SK-N-SH (cell line): ENCODE data around the gene ABCC4. TPM values are rescaled to one million over a fixed set of nuclear protein-coding genes. Genes with fewer than 3 reads are reported as not detected.

Source experiments
- CTCF ChIA-PET: fragments of 300-600, 350-600 bp; formaldehyde crosslinking; extraction: SDS; loops from one replicate; lab custom pipeline; 2021; lab: Yijun Ruan, JAX
- POLR2A ChIA-PET: fragments of 350-600 bp; sonication (Branson Sonifier 250); formaldehyde crosslinking; extraction: SDS; loops from one replicate; lab custom pipeline; 2020; ENCODE audit warnings: antibody characterized with exemption, inconsistent platforms; lab: Yijun Ruan, JAX
- DNase-seq: peaks from one replicate; pipeline ENCODE4 v3.0.0; 2012
- H2AFZ ChIP-seq: fragments of 200-600 bp; sonication (generic); 2 replicates; pipeline ENCODE4 v1.8.1; 2016; ENCODE audit warnings: antibody characterized with exemption, mild to moderate bottlenecking, low read depth
- H3F3A ChIP-seq: fragments of 200-600 bp; sonication (generic); replicated peaks from 2 replicates; pipeline ENCODE3; 2016; ENCODE audit warnings: antibody characterized with exemption, mild to moderate bottlenecking; ENCODE audit not compliant: insufficient read depth
- H3K27ac ChIP-seq, 2 experiments: fragments of 200-500 bp in 1 of 2; fragments of 200-600 bp in 1 of 2; sonication (Bioruptor generic) in 1 of 2; sonication (generic), shearing (Covaris generic) in 1 of 2; 2 replicates each; pipeline versions ENCODE4 v1.5.1 to v1.6.1; 2014 to 2016; ENCODE audit warnings: low read depth in 2 of 2, inconsistent platforms in 1 of 2, low read length in 1 of 2, mild to moderate bottlenecking in 1 of 2, mixed read lengths in 1 of 2
- H3K27me3 ChIP-seq: fragments of 200-600 bp; sonication (generic), shearing (Covaris generic); 2 replicates; pipeline ENCODE4 v1.6.1; 2016; ENCODE audit warnings: mixed run types; ENCODE audit not compliant: insufficient read depth
- H3K36me3 ChIP-seq, 2 experiments: fragments of 200-500 bp in 1 of 2; fragments of 200-600 bp in 1 of 2; sonication (Bioruptor generic) in 1 of 2; sonication (generic) in 1 of 2; replicated peaks in 1 of 2; 2 replicates each; pipeline versions ENCODE3 to v1.5.1; 2014 to 2016; ENCODE audit warnings: low read length in 1 of 2, mild to moderate bottlenecking in 1 of 2; ENCODE audit not compliant: insufficient read depth in 2 of 2, control insufficient read depth in 1 of 2
- H3K4me1 ChIP-seq, 2 experiments: fragments of 200-500 bp in 1 of 2; fragments of 200-600 bp in 1 of 2; sonication (Bioruptor generic) in 1 of 2; sonication (generic), shearing (Covaris generic) in 1 of 2; 2 replicates each; pipeline versions ENCODE4 v1.5.1 to v1.6.1; 2014 to 2016; ENCODE audit warnings: low read depth in 1 of 2, low read length in 1 of 2, mixed run types in 1 of 2; ENCODE audit not compliant: insufficient read depth in 2 of 2, control insufficient read depth in 1 of 2
- H3K4me2 ChIP-seq: fragments of 200-600 bp; sonication (generic), shearing (Covaris generic); 2 replicates; pipeline ENCODE4 v1.6.1; 2017; ENCODE audit warnings: mixed run types
- H3K4me3 ChIP-seq, 2 experiments: fragments of 200-500 bp in 1 of 2; fragments of 200-600 bp in 1 of 2; sonication (Bioruptor generic) in 1 of 2; sonication (generic), shearing (Covaris generic) in 1 of 2; 2 replicates each; pipeline versions ENCODE4 v1.5.1 to v1.8.1; 2014 to 2016; ENCODE audit warnings: low read depth in 2 of 2, inconsistent platforms in 1 of 2, low read length in 1 of 2, mild to moderate bottlenecking in 1 of 2, mixed read lengths in 1 of 2, moderate library complexity in 1 of 2
- H3K79me2 ChIP-seq: fragments of 200-600 bp; sonication (generic); 2 replicates; pipeline ENCODE4 v1.8.1; 2017; ENCODE audit warnings: mild to moderate bottlenecking; ENCODE audit not compliant: insufficient read depth
- H3K9ac ChIP-seq: fragments of 200-600 bp; sonication (generic); 2 replicates; pipeline ENCODE4 v1.6.1; 2017; ENCODE audit warnings: mixed run types
- H3K9me2 ChIP-seq: fragments of 200-600 bp; sonication (generic); 2 replicates; pipeline ENCODE4 v1.6.1; 2017; ENCODE audit warnings: mixed run types
- H3K9me3 ChIP-seq: fragments of 200-600 bp; sonication (generic); 2 replicates; pipeline ENCODE4 v1.6.1; 2017; ENCODE audit warnings: mixed run types, mild to moderate bottlenecking, moderate library complexity
- H4K20me1 ChIP-seq: fragments of 200-600 bp; sonication (generic); 2 replicates; pipeline ENCODE4 v1.6.1; 2017; ENCODE audit warnings: mild to moderate bottlenecking, mixed run types; ENCODE audit not compliant: insufficient read depth
- EZH2phosphoT487 ChIP-seq: fragments of 200-600 bp; sonication (generic); IDR thresholded peaks from 2 replicates; pipeline ENCODE4 v1.6.1; 2017; ENCODE audit warnings: low read depth, mixed run types, mild to moderate bottlenecking, antibody characterized with exemption, moderate library complexity, borderline replicate concordance
- FOSL2 ChIP-seq: IDR thresholded peaks from 2 replicates; pipeline ENCODE4 v1.4.0; 2012; ENCODE audit warnings: low read depth, mild to moderate bottlenecking, moderate library complexity, borderline replicate concordance
- FOXM1 ChIP-seq: IDR thresholded peaks from 2 replicates; pipeline ENCODE4 v1.4.0; 2012; ENCODE audit warnings: low read depth, mild to moderate bottlenecking
- GABPA ChIP-seq: IDR thresholded peaks from 2 replicates; pipeline ENCODE4 v1.4.0; 2012; ENCODE audit warnings: low read depth, mild to moderate bottlenecking
- JUND ChIP-seq: IDR thresholded peaks from 2 replicates; pipeline ENCODE4 v1.4.0; 2012
- MAX ChIP-seq: IDR thresholded peaks from 2 replicates; pipeline ENCODE4 v1.4.0; 2012; ENCODE audit warnings: low read depth
- MEF2A ChIP-seq: IDR thresholded peaks from 2 replicates; pipeline ENCODE4 v1.4.0; 2012; ENCODE audit warnings: low read depth, borderline replicate concordance
- MXI1 ChIP-seq: IDR thresholded peaks from 2 replicates; pipeline ENCODE4 v1.6.1; 2012; ENCODE audit warnings: mild to moderate bottlenecking, low read depth, low read length, improper control_type of control experiment
- NFIC ChIP-seq: IDR thresholded peaks from 2 replicates; pipeline ENCODE4 v1.4.0; 2012; ENCODE audit warnings: borderline replicate concordance
- PBX3 ChIP-seq: IDR thresholded peaks from 2 replicates; pipeline ENCODE4; 2012
- RCOR1 ChIP-seq: fragments of 150-350 bp; IDR thresholded peaks from 2 replicates; pipeline ENCODE4 v1.6.1; 2017; ENCODE audit warnings: antibody characterized with exemption, low read length
- RXRA ChIP-seq: IDR thresholded peaks from 2 replicates; pipeline ENCODE4 v1.4.0; 2012; ENCODE audit warnings: low read depth, mild to moderate bottlenecking, borderline replicate concordance
- SIN3A ChIP-seq: IDR thresholded peaks from 2 replicates; pipeline ENCODE4 v1.6.1; 2012; ENCODE audit warnings: low read depth, mild to moderate bottlenecking, low read length, moderate library complexity, borderline replicate concordance
- TCF12 ChIP-seq: IDR thresholded peaks from 2 replicates; pipeline ENCODE4 v1.4.0; 2012
- USF2 ChIP-seq: fragments of 150-350 bp; IDR thresholded peaks from 2 replicates; pipeline ENCODE4 v1.6.1; 2017; ENCODE audit warnings: antibody characterized with exemption, low read length, low read depth, borderline replicate concordance
- ZBTB33 ChIP-seq: IDR thresholded peaks from 2 replicates; pipeline ENCODE4 v1.4.0; 2012; ENCODE audit warnings: low read depth, borderline replicate concordance
- WGBS: methylation state at CpG from one replicate; pipeline ENCODE4 v1.1.6; 2017; ENCODE audit warnings: low lambda C conversion rate; 5-methylcytosine and 5-hydroxymethylcytosine counted together
- polyA plus RNA-seq, 3 experiments: library from polyadenylated mRNA; depleted of rRNA; stranded (reverse); fragments of >200 nt; gene quantifications; 2 replicates each; pipeline ENCODE4 v1.2.3, GENCODE V29; 2012

ABCC4 gene
- polyA plus RNA-seq, 1 of the 3 experiments (the other 2 are of a cell fraction) = 7.8 TPM

- peaks cover 2 to 12% of the 10 kb centered on the region in 2 experiments for H3K36me3 ChIP-seq
- H3K9me2 ChIP-seq = no peaks in the 10 kb centered on the region
- no peak overlapping the region for H3K9ac ChIP-seq
- ChIA-PET CTCF (interaction anchor here (1.0 kb wide), 1 partner anchor 12 kb away, joined by 3 read pairs; no protein-coding TSS in a partner anchor), POLR2A (no interaction called here)
- no peaks in the 10 kb centered on the region for H3K79me2 ChIP-seq
- H3K4me3 ChIP-seq = no peak overlapping the region
- H3K27me3 ChIP-seq = no peaks in the 10 kb centered on the region
- WGBS = 96% methylated on average over 5 of the region's 5 CpGs
- H3K27ac ChIP-seq = no peak overlapping the region
- no peak for DNase-seq
- H3K9me3 ChIP-seq = no peaks in the 10 kb centered on the region
- no peaks in the 10 kb centered on the region for H3F3A ChIP-seq
- no peak overlapping the region for H3K4me2 ChIP-seq
- no peak overlapping the region for H2AFZ ChIP-seq
- no peaks in the 10 kb centered on the region for H4K20me1 ChIP-seq
- TF ChIP-seq USF2 = no peak
- TF ChIP-seq MEF2A = no peak
- TF ChIP-seq RCOR1 = no peak
- TF ChIP-seq TCF12 = no peak
- no peak for TF ChIP-seq NFIC
- no peak for TF ChIP-seq EZH2phosphoT487
- TF ChIP-seq JUND = no peak
- TF ChIP-seq RXRA = no peak
- no peak for TF ChIP-seq PBX3
- TF ChIP-seq SIN3A = no peak
- TF ChIP-seq MAX = no peak
- TF ChIP-seq FOSL2 = no peak
- TF ChIP-seq ZBTB33 = no peak
- TF ChIP-seq MXI1 = no peak
- no peak for TF ChIP-seq GABPA
- TF ChIP-seq FOXM1 = no peak
- H3K4me1 ChIP-seq = no peaks in the 10 kb centered on the region
Measured at GRCh38 chr13:95176611-95177259, 124.5 kb downstream of the ABCC4 start.
